Measurements from ENCODE around the gene MYLK.

- TF ChIP-seq TAF1 (IDR thresholded peaks at IDR 0.05; ENCODE audit: borderline replicate concordance, low read depth, low read length) (no peak), POLR2AphosphoS5 (IDR thresholded peaks at IDR 0.05; ENCODE audit: low read length) (no peak), CEBPB (IDR thresholded peaks at IDR 0.05; ENCODE audit: borderline replicate concordance in 1 of 2, low read depth in 2 of 2, low read length in 2 of 2) (no peak), CTCF (IDR thresholded peaks at IDR 0.05 in 2 of 3, conservative IDR thresholded peaks at IDR 0.05 in 1 of 3; ENCODE audit: control insufficient read depth in 2 of 3, extremely low read depth in 1 of 3, insufficient read depth in 1 of 3, low read depth in 3 of 3, low read length in 3 of 3) (no peak), STAT3 (IDR thresholded peaks at IDR 0.05; ENCODE audit: low read depth, low read length) (no peak)
- TF ChIP-seq, protein P1, sequence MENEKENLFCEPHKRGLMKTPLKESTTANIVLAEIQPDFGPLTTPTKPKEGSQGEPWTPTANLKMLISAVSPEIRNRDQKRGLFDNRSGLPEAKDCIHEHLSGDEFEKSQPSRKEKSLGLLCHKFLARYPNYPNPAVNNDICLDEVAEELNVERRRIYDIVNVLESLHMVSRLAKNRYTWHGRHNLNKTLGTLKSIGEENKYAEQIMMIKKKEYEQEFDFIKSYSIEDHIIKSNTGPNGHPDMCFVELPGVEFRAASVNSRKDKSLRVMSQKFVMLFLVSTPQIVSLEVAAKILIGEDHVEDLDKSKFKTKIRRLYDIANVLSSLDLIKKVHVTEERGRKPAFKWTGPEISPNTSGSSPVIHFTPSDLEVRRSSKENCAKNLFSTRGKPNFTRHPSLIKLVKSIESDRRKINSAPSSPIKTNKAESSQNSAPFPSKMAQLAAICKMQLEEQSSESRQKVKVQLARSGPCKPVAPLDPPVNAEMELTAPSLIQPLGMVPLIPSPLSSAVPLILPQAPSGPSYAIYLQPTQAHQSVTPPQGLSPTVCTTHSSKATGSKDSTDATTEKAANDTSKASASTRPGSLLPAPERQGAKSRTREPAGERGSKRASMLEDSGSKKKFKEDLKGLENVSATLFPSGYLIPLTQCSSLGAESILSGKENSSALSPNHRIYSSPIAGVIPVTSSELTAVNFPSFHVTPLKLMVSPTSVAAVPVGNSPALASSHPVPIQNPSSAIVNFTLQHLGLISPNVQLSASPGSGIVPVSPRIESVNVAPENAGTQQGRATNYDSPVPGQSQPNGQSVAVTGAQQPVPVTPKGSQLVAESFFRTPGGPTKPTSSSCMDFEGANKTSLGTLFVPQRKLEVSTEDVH (IDR thresholded peaks at IDR 0.05; ENCODE audit: low read depth, partially characterized antibody) = no peak
Observed at GRCh38 chr3:123641505-123641904, 242.6 kb downstream of the MYLK start.
